ENCODE results near the gene HMGXB4. TPM values are rescaled to one million over a fixed set of nuclear protein-coding genes. Genes with fewer than 3 reads are reported as not detected.

Gene HMGXB4
- polyA plus RNA-seq, 1 donor (not counting 4 experiments of a cell fraction or from before 2014, with no cell fraction given), result 22.6 TPM

- TF ChIP-seq CTCF (optimal IDR thresholded peaks at IDR 0.05 in 1 of 3, IDR thresholded peaks at IDR 0.05 in 1 of 3, conservative IDR thresholded peaks at IDR 0.05 in 1 of 3; ENCODE audit: extremely low read depth in 1 of 3, insufficient read depth in 2 of 3, low read length in 3 of 3), result no peak
- Histone ChIP-seq H4K20me1 (ENCODE audit: control insufficient read depth, extremely low read depth, insufficient read depth, low read length) (no peaks in the 10 kb centered on the region), H3K9ac (ENCODE audit: control insufficient read depth, extremely low read depth, insufficient read depth, low read length) (no peak overlapping the region), H3K27ac (ENCODE audit: control insufficient read depth, insufficient read depth, low read length) (no peak overlapping the region), H3K79me2 (ENCODE audit: control insufficient read depth, insufficient read depth, low read length) (no peaks in the 10 kb centered on the region), H3K4me2 (ENCODE audit: control insufficient read depth, extremely low read depth, insufficient read depth, low read depth, low read length) (no peak overlapping the region), H3K36me3 (ENCODE audit: control insufficient read depth in 2 of 2, extremely low read depth in 1 of 2, insufficient read depth in 2 of 2, low read length in 2 of 2) (no peaks in the 10 kb centered on the region), H3K9me1 (ENCODE audit: control insufficient read depth, extremely low read depth, insufficient read depth, low read length) (no peaks in the 10 kb centered on the region), H3K4me1 (ENCODE audit: control insufficient read depth, extremely low read depth, insufficient read depth, low read length) (no peaks in the 10 kb centered on the region), H3K9me3 (ENCODE audit: control insufficient read depth, low read depth, low read length) (peaks cover 2% of the 10 kb centered on the region), H3K27me3 (ENCODE audit: control insufficient read depth, extremely low read depth, insufficient read depth, low read length) (no peaks in the 10 kb centered on the region), H3K4me3 (ENCODE audit: control insufficient read depth in 2 of 3, extremely low read depth in 1 of 3, insufficient read depth in 2 of 3, low read depth in 1 of 3, low read length in 3 of 3) (no peak overlapping the region), H2AFZ (ENCODE audit: control insufficient read depth, low read length) (no peak overlapping the region)
- no peak for FAIRE-seq
- dilution Hi-C loops (cut with MboI; ENCODE audit: extremely low pct_ligation_motif_present, low sequenced_read_pairs), result no loop called here
- no peak for DNase-seq (ENCODE audit: low read depth, low spot score)
These were observed 39.2 kb upstream of the HMGXB4 start for GRCh38 chr22:35218079-35218478.

- Histone ChIP-seq H3K9ac (ENCODE audit: control insufficient read depth, extremely low read depth, insufficient read depth, low read length) (no peak overlapping the region), H3K27ac (ENCODE audit: control insufficient read depth, insufficient read depth, low read length) (no peak overlapping the region), H4K20me1 (ENCODE audit: control insufficient read depth, extremely low read depth, insufficient read depth, low read length) (no peaks in the 10 kb centered on the region), H3K4me1 (ENCODE audit: control insufficient read depth, extremely low read depth, insufficient read depth, low read length) (no peaks in the 10 kb centered on the region), H3K4me2 (ENCODE audit: control insufficient read depth, extremely low read depth, insufficient read depth, low read depth, low read length) (no peak overlapping the region), H3K27me3 (ENCODE audit: control insufficient read depth, extremely low read depth, insufficient read depth, low read length) (no peaks in the 10 kb centered on the region), H3K9me3 (ENCODE audit: control insufficient read depth, low read depth, low read length) (peaks cover 2% of the 10 kb centered on the region), H3K79me2 (ENCODE audit: control insufficient read depth, insufficient read depth, low read length) (no peaks in the 10 kb centered on the region), H3K4me3 (ENCODE audit: control insufficient read depth in 2 of 3, extremely low read depth in 1 of 3, insufficient read depth in 2 of 3, low read depth in 1 of 3, low read length in 3 of 3) (no peak overlapping the region), H3K36me3 (ENCODE audit: control insufficient read depth in 2 of 2, extremely low read depth in 1 of 2, insufficient read depth in 2 of 2, low read length in 2 of 2) (no peaks in the 10 kb centered on the region), H2AFZ (ENCODE audit: control insufficient read depth, low read length) (no peak overlapping the region), H3K9me1 (ENCODE audit: control insufficient read depth, extremely low read depth, insufficient read depth, low read length) (no peaks in the 10 kb centered on the region)
- DNase-seq (ENCODE audit: low read depth, low spot score) (peak; percentile 38), FAIRE-seq (peak; percentile 93)
- TF ChIP-seq CTCF (optimal IDR thresholded peaks at IDR 0.05 in 1 of 3, IDR thresholded peaks at IDR 0.05 in 1 of 3, conservative IDR thresholded peaks at IDR 0.05 in 1 of 3; ENCODE audit: extremely low read depth in 1 of 3, insufficient read depth in 2 of 3, low read length in 3 of 3), result no peak
- TF ChIP-seq EZH2 (IDR thresholded peaks at IDR 0.05; ENCODE audit: low read length), result no peak
- dilution Hi-C loops (cut with MboI; ENCODE audit: extremely low pct_ligation_motif_present, low sequenced_read_pairs), result no loop called here
These were observed 38.3 kb upstream of the HMGXB4 start for GRCh38 chr22:35219012-35219411.
